GM19025 (cell line): Measurements from ENCODE around the gene FANCC.
A peak's percentile ranks its signal among the peaks of the same experiment; 100 is the strongest.
"Not testable (repeated sequence)": the region's sequence is repeated elsewhere in the genome, so short reads cannot be mapped to it uniquely, and the experiment has no call there.

ENCODE experiments used
- ATAC-seq: cut with Tn5 transposase; IDR thresholded peaks from one replicate; pipeline ENCODE4 v1.9.1; 2021; ENCODE audit warnings: mild to moderate bottlenecking, low read depth, moderate library complexity; ENCODE audit not compliant: unreplicated experiment

Gene FANCC

DNA sequence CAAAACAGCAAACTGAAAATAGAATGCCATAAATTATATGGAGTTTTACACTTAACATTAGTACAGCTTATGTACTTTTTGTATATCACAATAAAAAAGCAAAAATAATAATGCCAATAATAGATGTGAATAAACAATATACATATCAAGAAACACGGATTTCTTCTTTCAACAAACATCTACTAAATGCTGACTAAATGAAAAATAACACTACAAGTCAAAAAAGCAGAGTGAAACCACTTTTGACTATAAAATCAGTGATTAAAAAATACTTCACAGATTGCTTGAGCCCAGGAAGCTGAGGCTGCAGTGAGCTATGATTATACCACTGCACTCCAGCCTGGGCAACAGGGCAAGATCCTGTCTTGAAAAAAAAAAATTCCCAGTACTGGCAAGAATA is 32.2 kb downstream of the FANCC start:
- no peak for ATAC-seq

DNA sequence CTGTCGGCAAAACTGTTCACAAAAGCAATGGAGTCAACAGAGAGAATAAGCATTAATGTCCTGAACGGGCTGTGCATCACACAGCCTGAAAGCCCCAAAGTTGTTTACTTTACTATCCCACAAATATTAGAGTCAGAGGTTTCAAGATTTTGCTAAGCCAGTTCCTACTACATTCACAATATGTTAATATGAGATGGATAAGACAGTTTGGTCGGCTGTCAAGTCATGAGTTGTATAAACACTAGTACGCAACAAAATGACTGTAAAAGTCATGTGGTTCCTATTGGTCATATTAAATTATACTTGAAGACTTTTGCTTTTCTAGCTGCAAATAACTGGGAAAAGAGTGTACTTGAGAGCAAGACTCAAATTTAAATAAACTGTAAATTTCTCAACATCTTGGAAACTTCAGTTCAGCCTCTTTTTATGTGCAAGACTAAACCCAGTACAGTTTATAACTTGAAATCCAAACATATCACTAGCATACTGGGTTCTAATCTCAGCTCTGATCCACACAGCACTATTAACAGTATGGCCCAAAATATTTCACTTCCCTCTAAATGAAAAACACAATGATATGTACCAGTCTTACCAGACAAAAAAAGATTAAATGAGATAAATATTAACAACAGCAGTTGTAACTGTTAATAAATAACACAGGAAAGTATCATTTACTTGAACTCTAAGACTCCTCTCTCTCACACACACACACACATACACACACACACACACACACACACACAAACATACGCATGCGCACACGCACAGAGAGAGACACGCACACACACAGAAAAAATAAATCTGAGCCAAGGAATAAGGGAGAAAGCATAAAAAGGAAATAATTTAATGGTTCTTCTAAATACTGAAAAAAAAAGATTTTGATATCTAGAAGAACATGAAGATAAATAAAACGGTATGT is 33.1 kb downstream of the FANCC start:
- no peak for ATAC-seq

DNA sequence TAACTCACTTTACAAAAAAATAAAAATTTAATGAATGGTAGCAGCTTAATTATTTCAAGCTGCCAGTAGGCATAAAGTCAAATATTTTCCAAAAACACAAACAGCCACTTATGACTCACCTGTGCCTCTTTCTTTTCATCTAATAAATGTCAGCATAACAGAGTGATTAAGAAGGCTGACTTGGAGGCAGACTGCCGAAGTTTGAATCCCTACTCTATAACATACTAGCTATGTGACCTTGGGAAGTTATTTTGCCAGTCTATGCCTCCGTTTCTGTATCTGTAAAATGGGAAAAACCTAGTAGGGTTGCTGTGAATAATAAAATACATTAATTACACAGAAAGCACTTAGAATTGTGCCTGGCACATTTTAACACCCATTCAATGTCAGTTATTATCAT is 33.8 kb downstream of the FANCC start:
- ATAC-seq: no peak

DNA sequence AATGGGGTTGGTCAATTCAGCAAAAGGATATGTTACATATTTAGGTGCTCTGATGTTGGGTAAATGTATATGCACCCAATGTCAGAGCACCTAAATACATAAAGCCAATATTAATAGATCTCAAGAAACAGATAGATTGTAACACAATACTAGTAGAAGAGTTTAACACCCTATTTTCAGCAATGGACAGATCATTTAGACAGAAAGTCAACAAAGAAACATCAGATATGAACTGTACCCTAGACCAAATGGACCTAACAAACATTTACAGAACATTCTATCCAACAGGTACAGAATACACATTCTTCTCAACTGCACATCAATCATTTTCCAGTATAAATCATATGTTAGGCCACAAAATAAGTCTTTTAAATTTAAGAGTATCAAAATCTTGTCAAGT is 35.2 kb downstream of the FANCC start:
- no peak for ATAC-seq

DNA sequence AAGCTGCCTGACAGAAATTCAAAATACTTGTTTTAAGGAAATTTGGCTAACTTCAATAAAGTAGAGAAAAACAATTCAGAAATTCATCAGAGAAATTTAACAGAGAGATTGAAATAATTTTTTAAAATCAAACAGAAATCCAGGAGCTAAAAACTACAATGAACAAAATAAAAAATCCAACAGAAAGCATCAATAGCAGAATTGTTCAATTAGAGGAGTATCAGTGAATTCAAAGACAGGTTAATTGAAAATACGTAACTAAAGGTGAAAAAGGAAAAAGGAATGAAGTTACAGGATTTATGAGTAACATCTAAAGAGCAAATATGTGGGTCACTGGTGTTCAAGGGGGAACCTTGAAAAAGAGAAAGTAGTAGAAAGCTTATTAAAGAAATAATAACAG is 36.8 kb downstream of the FANCC start:
- ATAC-seq: no peak

DNA sequence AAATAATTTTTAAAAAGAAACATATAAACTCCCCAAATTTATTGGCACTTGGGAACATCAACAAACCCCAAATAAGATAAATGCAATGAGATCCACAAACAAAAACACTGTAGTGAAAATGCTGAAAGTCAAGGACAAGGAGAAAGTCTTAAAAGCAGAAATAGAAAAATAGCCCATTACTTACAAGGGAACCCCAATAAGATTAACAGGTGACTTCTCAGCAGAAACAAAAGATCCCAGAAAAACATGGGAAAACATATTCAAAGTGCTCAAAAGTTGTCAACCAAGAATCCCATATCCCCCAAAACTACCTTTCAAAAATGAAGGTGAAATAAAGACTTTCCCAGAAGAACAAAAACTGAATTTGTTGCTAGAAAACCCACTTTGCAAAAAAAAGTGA is 40.0 kb downstream of the FANCC start:
- no peak for ATAC-seq

DNA sequence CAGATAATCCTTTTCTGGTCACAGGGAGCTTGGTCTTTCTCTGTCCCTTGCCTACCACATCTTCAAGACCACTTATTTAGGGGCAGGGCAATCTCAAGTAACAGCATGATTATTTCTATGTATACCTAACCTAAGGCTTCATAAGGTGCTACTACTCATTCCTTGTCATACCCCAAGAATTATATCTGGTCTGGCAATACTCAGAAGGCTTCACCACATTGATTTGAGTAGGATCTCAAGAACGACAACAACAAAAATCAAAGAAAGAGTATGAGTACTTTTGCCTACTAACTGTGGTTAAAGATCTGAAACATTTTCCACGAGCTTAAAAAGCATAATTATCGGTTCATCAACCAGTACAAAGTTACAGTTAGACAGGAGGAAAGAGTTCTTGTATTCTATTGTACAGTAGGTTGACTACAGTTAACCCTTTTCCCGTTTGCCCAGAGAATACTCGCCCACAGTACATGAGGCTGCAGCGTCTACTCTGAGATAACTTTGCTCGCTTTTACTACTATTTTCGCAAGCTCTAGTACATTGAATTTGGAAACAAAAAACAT is 41.0 kb downstream of the FANCC start:
- no peak for ATAC-seq

DNA sequence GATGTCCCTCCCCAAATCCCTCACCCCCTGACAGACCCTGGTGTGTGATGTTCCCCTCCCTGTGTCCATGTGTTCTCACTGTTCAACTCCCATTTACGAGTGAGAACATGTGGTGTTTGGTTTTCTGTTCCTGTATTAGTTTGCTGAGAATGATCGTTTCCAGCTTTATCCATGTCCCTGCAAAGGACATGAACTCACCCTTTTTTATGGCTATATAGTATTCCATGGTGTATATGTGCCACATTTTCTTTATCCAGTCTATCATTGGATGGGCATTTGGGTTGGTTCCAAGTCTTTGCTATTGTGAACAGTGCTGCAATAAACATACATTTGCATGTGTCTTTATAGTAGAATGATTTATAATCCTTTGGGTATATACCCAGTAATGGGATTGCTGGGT is 43.3 kb downstream of the FANCC start:
- ATAC-seq: not testable (repeated sequence)

DNA sequence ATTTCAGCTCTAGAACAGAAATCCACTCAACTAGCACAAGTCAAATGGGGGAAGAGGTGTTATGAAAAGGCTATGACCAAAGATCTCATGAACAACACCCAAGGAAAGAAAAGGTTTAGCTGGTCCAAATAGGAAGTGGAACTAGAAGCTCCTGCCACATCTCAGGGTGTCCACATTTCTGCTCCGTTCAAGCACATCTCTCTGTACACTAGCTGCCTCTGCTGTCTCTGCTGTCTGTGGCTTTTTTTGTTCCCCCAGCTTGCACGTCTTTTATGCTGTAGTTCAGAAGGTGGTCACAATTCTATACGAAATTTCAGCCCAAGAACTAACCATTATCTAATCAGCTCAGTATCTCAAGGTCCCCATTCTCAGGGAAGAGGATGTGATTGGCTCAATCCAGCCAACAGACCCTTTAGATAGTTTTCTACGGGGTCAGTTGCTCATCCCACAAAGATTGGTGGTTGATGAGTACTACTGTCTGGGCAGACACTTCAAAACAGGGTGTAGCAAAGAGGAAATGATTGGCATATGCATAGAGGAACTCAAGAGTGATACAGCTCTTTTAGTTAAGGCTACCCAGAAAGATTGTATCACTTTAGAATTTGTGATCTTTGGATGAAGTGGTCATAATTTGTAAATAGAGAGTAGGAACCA is 44.0 kb downstream of the FANCC start:
- ATAC-seq: no peak

DNA sequence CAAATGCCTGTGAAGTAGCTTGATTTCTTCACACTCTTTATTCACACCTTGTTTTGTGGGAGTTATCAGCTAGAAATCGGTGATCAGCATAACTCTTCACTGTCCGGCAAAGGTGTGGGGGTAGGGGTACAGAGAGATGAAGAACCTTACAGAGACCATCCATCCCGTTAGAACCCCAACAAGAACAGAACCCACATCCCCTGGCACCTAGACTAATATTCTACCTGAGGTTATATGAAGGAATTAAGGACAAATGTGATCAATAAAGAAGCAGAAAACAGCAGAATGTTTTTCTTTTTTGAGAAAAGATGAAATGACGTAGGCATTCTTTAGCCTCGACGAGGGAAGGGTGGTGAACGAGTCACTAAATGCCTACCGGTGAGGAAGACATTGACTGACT is 44.7 kb downstream of the FANCC start:
- ATAC-seq: no peak

DNA sequence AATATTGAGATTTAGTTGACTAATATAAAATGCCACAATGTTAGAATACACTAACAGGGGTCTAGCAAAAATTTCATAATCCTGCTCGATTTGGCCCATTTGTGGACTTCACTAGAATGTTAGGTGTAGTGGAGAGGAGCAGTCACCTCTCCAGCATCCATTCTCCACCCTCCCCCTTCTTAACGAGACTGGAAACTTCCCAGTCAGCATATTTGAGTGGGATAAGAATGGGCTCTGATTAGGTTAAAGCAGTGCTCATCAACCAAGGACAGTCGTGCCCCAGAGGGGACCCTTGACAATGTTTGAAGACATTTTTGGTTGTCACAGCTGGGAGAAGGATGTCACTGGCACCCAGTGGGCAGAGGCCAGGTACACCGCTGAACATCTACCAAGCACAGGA is 46.7 kb downstream of the FANCC start:
- no peak for ATAC-seq

DNA sequence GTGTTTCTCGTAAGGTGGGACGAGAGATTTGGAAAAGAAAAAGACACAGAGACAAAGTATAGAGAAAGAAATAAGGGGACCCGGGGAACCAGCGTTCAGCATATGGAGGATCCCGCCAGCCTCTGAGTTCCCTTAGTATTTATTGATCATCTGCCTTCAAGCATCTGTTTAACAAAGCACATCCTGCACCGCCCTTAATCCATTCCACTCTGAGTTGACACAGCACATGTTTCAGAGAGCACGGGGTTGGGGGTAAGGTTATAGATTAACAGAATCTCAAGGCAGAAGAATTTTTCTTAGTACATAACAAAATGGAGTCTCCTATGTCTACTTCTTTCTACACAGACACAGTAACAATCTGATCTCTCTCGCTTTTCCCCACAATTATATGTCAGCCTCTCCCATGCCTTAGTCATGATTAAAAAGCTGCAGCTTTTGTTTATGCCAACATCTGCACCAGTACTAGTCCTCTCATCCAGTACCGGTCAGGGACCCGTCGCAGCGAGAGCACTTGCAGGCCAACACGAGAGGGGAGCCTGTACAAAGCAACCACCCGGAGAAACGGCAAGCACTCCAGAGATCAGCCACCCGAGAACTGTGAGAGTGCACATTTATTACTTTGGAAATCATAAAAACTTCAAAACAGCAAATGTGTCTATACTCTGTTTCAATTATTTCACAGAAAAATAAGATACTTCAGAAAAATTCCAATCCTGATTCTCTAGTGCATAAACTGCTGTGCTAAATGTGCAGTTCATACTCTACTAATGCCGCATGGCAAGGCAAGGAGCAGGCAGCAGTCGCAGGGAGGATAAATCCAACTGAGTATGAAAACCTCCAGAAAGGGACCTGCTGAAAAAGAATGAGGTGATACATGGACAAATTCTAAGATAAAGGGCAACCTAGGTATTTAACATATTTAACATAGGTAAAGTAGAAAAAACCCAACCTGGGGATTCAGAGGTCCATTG is 47.4 kb downstream of the FANCC start:
- not testable (repeated sequence) for ATAC-seq

DNA sequence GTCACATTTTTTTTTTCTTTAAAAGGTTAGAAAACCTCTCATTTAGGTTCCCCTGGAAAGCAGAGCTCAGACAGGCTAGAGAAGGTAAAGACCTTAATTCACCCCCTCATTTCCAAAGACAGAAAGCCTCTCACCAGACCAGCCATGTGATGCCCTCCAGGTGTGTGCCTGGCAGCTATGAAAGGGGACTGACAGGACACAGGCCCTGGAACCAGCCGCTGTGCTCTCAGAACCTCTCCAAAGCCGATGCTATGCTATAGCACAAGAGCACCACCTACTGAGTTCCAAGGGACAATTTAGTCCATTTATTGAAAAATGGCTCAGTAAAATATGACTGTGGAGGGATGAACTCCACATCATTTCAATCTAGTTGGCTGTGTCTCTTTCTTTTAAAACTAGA is 48.8 kb downstream of the FANCC start:
- no peak for ATAC-seq

DNA sequence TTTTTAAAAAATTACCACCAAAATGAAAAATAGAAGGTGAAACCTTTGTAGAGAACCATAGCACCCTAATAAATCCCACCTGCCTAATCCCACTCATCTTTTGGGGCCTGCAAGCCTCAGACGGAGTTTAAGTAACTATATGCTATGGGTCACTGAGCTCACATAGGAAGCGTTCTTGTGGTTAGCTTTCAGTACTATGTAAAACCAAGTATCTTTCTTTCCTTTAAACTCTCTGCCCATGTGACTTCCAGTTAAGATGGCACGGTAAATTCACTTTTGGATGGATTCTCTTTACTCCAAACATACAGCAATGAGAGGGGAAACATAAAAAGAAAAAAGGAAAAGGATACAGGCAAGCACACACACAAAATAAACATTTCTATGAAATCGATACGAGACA is 50.9 kb downstream of the FANCC start:
- peak; percentile 63 for ATAC-seq

DNA sequence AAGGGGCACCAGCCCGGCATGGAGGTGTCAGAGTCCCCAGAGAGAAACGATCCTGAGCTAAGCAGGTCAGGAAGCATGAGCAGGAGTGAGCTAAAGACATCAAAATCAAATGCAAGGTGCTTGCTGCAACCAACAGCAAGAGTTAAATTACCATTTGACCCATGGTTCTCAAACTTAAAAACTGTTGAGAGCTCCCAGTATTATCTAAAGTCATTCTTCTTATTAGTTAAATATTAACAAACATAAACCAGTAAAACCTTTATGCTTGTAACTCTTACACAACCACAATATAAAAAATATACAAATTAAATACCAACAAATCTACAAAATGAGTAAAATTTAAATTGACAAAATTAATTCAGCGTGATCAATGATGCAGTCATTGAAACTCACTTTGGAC is 51.5 kb downstream of the FANCC start:
- no peak for ATAC-seq

DNA sequence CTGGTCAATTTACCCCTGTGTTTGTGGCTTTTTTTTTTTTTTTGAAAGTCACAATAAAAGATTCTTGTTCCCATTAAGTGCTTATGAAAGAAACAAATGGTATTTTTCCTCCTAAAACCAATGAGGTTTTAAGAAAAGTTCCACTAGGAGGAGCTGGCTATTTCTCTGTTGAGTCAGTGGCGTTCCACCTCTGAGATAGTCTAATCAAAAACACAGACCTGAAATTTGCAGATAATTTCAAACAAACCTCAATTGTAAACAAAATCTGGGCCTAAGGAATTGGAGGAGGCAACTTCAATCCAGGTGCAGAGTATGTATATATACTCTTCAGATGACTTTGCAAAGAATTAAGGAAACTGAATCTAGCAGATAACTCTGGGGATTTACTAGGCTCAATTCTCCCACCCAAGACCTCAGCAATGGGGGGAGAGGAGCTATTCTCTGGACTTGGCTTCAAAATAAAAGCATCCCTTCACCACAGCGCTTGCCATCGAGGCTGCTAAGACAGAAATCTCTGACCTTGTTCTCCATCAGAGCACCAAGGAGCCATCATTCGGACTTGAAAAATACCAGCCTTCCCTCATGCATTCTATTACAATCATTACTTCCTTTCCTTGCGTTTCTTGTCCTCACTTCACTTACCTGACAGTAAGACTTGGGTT is 52.4 kb downstream of the FANCC start:
- no peak for ATAC-seq

DNA sequence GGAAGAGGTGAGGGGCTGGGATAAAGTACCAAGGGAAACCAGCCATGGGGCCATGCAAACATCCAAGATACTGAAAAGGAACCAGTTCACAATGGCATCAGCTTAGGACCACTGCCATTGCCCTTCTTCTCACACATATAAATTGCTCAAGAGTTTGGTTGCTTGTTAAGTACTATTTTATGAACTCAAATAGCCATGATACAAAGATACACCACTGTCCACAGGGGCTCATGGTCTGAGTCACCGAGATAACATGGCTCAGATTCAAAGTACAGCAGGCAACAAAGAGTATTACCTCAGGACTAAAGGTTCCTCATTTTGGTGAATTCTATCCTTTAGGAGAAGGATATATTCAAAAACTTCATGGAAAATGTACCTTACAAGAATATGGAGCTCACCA is 55.6 kb downstream of the FANCC start:
- no peak for ATAC-seq

DNA sequence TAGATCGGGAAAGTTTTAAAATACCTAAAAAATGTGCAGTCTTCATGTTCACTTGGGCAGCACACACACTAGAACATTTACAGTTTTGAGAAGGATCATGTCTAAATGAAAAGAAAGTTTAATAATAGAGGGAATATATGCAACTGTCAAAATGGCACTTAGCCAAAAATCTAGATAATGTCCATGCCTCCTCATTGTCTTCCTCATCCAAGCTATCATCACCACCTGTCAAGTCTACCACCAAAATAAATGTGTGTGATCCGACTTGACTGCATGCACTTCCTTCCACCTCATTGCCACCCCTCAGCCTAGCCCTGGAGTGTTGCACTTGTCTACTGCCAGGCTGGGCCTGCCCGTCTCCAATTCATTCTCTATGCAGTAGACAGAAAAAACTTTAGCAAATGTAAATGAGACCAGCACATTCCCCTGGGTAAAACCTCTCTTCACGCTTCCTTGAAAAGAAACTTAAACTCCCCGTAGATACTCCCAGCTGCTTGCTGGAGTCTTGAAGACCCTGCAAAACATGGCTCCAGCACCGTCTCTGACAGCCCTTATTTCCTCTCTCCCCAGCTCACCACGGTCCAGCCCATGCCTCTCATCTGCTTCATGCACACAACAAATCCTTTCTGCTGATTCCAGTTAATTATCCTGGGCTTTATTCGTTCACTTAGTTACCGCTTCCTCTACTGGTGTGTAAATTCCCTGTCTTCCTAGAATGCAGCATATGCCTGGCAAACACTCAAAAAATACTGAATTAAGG is 66.9 kb downstream of the FANCC start:
- no peak for ATAC-seq

DNA sequence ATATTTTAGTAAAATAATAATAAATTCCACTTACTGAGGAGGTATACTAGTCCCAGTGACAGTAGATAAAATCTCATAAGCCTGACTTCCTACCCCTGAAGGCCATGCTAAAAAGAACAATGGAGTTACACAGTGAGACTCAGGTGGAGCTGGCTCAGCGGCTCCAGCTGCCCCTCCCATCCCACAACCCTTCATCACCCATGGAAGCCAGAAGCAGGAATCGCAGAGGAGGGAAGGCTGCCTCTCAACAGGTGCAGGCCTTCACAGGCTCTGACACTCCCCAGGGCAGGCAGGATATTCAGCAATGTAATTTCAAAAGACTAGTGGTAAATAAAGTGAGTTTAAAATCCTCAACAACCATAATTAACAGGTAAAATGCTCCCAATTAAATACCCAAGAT is 67.5 kb downstream of the FANCC start:
- ATAC-seq: no peak
